OCI-LY3 (cell line): ENCODE results near the gene SYCP2L.
A peak's percentile ranks its signal among the peaks of the same experiment; 100 is the strongest.

Source experiments
- H2AFZ ChIP-seq: fragments of 200-600, 300-600 bp; shearing (Covaris generic); 2 replicates; pipeline ENCODE4 v1.6.0; 2014; ENCODE audit warnings: antibody characterized with exemption, low read depth, low read length
- H3K27ac ChIP-seq: fragments of 200-600, 300-600 bp; sonication (generic); 2 replicates; pipeline ENCODE4 v1.5.1; 2014; ENCODE audit warnings: mild to moderate bottlenecking, low read length, moderate library complexity, mixed read lengths
- H3K27me3 ChIP-seq: fragments of 200-600, 300-600 bp; sonication (generic); 2 replicates; pipeline ENCODE4 v1.6.1; 2014; ENCODE audit warnings: low read depth, low read length, mixed read lengths
- H3K36me3 ChIP-seq: fragments of 200-600, 300-600 bp; sonication (generic); replicated peaks from 2 replicates; pipeline ENCODE3; 2014; ENCODE audit warnings: low read depth, low read length, mixed read lengths
- H3K4me1 ChIP-seq: fragments of 300-600, 200-600 bp; sonication (generic); 2 replicates; pipeline ENCODE4 v1.6.1; 2014; ENCODE audit warnings: low read length, mixed read lengths
- H3K4me2 ChIP-seq: fragments of 200-600, 300-600 bp; sonication (generic); 2 replicates; pipeline ENCODE4 v1.6.1; 2014; ENCODE audit warnings: low read length, mixed read lengths
- H3K4me3 ChIP-seq: fragments of 300-600, 200-600 bp; sonication (generic); 2 replicates; pipeline ENCODE4 v1.5.1; 2014; ENCODE audit warnings: antibody characterized with exemption, mild to moderate bottlenecking, low read length, moderate library complexity
- H3K79me2 ChIP-seq: fragments of 300-600, 200-600 bp; shearing (Covaris generic); 2 replicates; pipeline ENCODE4 v1.6.1; 2014; ENCODE audit warnings: mild to moderate bottlenecking, low read length, mixed read lengths
- H3K9ac ChIP-seq: fragments of 300-600, 200-600 bp; shearing (Covaris generic); 2 replicates; pipeline ENCODE4 v1.6.0; 2014; ENCODE audit warnings: mild to moderate bottlenecking, low read length, moderate library complexity
- H3K9me3 ChIP-seq: fragments of 200-600, 300-600 bp; shearing (Covaris generic); 2 replicates; pipeline ENCODE4 v1.6.1; 2014; ENCODE audit warnings: low read length, mixed read lengths; ENCODE audit not compliant: insufficient read depth
- H4K20me1 ChIP-seq: fragments of 200-600, 300-600 bp; sonication (generic); 2 replicates; pipeline ENCODE4 v1.6.1; 2016; ENCODE audit warnings: low read length, mixed read lengths; ENCODE audit not compliant: insufficient read depth
- EZH2phosphoT487 ChIP-seq: fragments of 200-600 bp; shearing (Covaris generic); IDR thresholded peaks from 2 replicates; pipeline ENCODE4 v1.6.1; 2018; ENCODE audit warnings: antibody characterized with exemption, mixed run types, low read depth
- TF ChIP-seq, protein P1 (sequence below): fragments of 200-600, 300-600 bp; sonication (generic); IDR thresholded peaks from 2 replicates; pipeline ENCODE4 v1.5.1; 2014; ENCODE audit warnings: antibody characterized with exemption, low read length, low read depth

Gene SYCP2L

DNA sequence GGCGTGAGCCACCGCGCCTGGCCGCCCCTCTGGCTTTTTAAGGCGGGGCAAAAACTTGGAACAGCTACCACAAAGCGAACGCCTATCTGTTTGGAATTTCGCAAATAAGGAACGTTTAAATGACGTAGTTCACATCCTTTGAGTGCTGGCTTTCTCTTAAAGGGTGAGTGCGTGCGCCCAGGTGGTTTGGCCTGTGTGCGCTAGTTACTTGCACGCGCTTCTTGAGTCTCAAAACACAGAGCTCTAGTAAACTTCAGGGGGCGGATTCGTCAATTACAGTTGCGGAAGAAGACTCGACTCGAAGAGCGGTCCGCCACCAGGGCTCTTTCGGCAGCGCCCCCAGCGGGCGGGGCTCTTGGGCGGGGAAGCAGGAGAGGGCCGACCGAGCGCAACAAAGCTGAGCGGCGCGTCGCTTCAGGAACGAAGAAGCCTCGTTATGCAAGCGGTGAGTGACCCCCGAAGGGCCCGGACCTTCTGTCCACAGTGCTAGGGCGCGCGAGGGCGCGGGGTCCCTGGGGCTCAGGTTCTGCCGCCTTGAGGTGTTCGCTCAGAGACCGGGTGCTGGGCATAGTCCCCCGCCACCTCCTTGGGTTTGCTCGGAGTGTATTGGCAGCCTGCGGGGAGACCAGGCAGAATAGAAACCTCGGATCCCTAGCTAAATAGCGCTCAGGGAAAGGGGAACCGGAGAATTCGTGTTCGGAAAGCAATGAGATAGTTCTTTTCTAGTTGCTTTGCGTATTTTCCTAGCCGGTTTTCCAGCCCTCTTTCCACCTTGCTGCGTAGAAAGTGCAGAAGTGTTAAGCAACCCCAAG is at the start of gene SYCP2L:
Gene SYCP2L, plus strand, starts transcription at position 362 of the 812 bp plus-strand sequence. Its CDS starts 75 bp downstream, at position 437.
- no peak within 1 kb of the TSS for H3K4me2 ChIP-seq
- TF ChIP-seq, protein P1, sequence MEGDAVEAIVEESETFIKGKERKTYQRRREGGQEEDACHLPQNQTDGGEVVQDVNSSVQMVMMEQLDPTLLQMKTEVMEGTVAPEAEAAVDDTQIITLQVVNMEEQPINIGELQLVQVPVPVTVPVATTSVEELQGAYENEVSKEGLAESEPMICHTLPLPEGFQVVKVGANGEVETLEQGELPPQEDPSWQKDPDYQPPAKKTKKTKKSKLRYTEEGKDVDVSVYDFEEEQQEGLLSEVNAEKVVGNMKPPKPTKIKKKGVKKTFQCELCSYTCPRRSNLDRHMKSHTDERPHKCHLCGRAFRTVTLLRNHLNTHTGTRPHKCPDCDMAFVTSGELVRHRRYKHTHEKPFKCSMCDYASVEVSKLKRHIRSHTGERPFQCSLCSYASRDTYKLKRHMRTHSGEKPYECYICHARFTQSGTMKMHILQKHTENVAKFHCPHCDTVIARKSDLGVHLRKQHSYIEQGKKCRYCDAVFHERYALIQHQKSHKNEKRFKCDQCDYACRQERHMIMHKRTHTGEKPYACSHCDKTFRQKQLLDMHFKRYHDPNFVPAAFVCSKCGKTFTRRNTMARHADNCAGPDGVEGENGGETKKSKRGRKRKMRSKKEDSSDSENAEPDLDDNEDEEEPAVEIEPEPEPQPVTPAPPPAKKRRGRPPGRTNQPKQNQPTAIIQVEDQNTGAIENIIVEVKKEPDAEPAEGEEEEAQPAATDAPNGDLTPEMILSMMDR = no peak
- TF ChIP-seq EZH2phosphoT487 = no peak

GRCh38 chr6:10837622-10837994 is 49.2 kb upstream of the SYCP2L start:
- peak overlapping the region; percentile 35 for H2AFZ ChIP-seq
- no peaks in the 10 kb centered on the region for H3K79me2 ChIP-seq
- peaks cover 32% of the 10 kb centered on the region for H3K27me3 ChIP-seq
- H3K27ac ChIP-seq = no peak overlapping the region
- no peaks in the 10 kb centered on the region for H3K36me3 ChIP-seq
- peak overlapping the region; percentile 97 for H3K4me2 ChIP-seq
- peaks cover 7% of the 10 kb centered on the region for H3K4me1 ChIP-seq
- TF ChIP-seq, protein P1 = no peak
- TF ChIP-seq EZH2phosphoT487 = no peak
- H4K20me1 ChIP-seq = no peaks in the 10 kb centered on the region
- peak overlapping the region; percentile 57 for H3K9ac ChIP-seq
- H3K9me3 ChIP-seq = no peaks in the 10 kb centered on the region
- peak overlapping the region; percentile 91 for H3K4me3 ChIP-seq

More for the DNA sequence above, at the start of gene SYCP2L:
- peaks cover 14% of the 10 kb centered on the region for H3K27me3 ChIP-seq
- H2AFZ ChIP-seq = no peak within 1 kb of the TSS
- H3K9ac ChIP-seq = no peak within 1 kb of the TSS
- H3K36me3 ChIP-seq = no peaks in the 10 kb centered on the region
- H3K79me2 ChIP-seq = no peaks in the 10 kb centered on the region
- no peaks in the 10 kb centered on the region for H3K9me3 ChIP-seq
- peaks cover 16% of the 10 kb centered on the region for H3K4me1 ChIP-seq
- no peaks in the 10 kb centered on the region for H4K20me1 ChIP-seq
- H3K27ac ChIP-seq = no peak within 1 kb of the TSS
- no peak within 1 kb of the TSS for H3K4me3 ChIP-seq

GRCh38 chr6:10837995-10838793 is 48.7 kb upstream of the SYCP2L start, which contains the start of gene MAK:
Gene MAK, minus strand, starts transcription at chr6:10838539. Its CDS starts 7,891 bp downstream, at chr6:10830648.
- peak within 1 kb of the TSS; percentile 97 for H3K4me2 ChIP-seq
- peak within 1 kb of the TSS; percentile 91 for H3K4me3 ChIP-seq
- H3K79me2 ChIP-seq = no peaks in the 10 kb centered on the region
- H4K20me1 ChIP-seq = no peaks in the 10 kb centered on the region
- H3K9me3 ChIP-seq = no peaks in the 10 kb centered on the region
- H3K4me1 ChIP-seq = peaks cover 7% of the 10 kb centered on the region
- peak within 1 kb of the TSS; percentile 94 for H2AFZ ChIP-seq
- TF ChIP-seq, protein P1 = no peak
- no peak for TF ChIP-seq EZH2phosphoT487
- H3K27me3 ChIP-seq = peaks cover 32% of the 10 kb centered on the region
- peak within 1 kb of the TSS; percentile 24; the same call in 1 of the 2 replicates for H3K27ac ChIP-seq
- H3K9ac ChIP-seq = peak within 1 kb of the TSS; percentile 57
- H3K36me3 ChIP-seq = no peaks in the 10 kb centered on the region

DNA sequence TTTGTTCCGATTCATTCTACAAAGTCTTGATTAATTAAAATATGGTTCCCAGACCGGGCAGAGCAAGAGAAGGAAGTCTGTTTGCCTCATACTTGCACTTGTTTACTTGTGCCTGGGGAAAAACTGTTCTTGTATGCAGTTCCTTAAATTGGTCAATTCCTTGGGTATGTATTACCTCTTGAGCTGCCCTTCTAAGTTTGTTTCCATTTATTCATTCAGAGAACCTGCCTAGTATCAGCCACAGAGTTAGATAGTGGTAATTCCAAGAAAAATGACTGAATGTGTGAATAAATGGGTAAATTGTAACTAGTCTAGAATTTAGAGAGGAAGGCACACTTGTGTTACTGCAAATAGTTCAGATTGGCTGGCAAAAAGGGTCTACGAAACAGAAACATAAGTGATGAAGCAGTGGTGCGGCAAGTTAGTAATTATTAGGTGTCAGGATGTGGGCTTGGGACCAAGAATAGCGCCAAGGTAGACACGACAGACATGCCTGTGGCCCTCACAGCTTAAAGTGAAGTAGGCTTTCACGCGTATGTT is 48.0 kb upstream of the SYCP2L start:
- Histone ChIP-seq H3K9me3 (no peaks in the 10 kb centered on the region), H2AFZ (peak overlapping the region; percentile 94), H3K79me2 (no peaks in the 10 kb centered on the region), H3K4me1 (peaks cover 7% of the 10 kb centered on the region), H3K9ac (peak overlapping the region; percentile 38; the same call in 1 of the 2 replicates), H3K4me2 (peak overlapping the region; percentile 97), H3K4me3 (peak overlapping the region; percentile 91), H3K36me3 (no peaks in the 10 kb centered on the region), H3K27me3 (peaks cover 32% of the 10 kb centered on the region), H3K27ac (peak overlapping the region; percentile 24; the same call in 1 of the 2 replicates), H4K20me1 (no peaks in the 10 kb centered on the region)
- TF ChIP-seq, protein P1 = no peak
- no peak for TF ChIP-seq EZH2phosphoT487
